Kidney epithelial cell (primary cell): ENCODE results near the gene TECTB. TPM values are rescaled to one million over a fixed set of nuclear protein-coding genes. Genes with fewer than 3 reads are reported as not detected.

ENCODE experiments used
- DNase-seq: peaks from one replicate; pipeline ENCODE4 v3.0.0-alpha.2; 2010; ENCODE audit warnings: low read depth
- H3K27me3 ChIP-seq: 2 replicates; pipeline ENCODE4 v1.6.0; 2011; ENCODE audit warnings: low read length; ENCODE audit not compliant: control insufficient read depth, insufficient read depth
- H3K36me3 ChIP-seq: 2 replicates; pipeline ENCODE4 v1.5.1; 2011; ENCODE audit warnings: low read length; ENCODE audit not compliant: control insufficient read depth, insufficient read depth
- H3K4me3 ChIP-seq: 2 replicates; pipeline ENCODE4 v1.5.1; 2011; ENCODE audit warnings: low read depth, mild to moderate bottlenecking, control low read depth, low read length
- total RNA-seq: library from RNA; depleted of rRNA; stranded (reverse); fragments of >200 nt; gene quantifications from 2 replicates; pipeline ENCODE4 v1.2.3, GENCODE V29; 2015
- TF ChIP-seq, protein P1 (sequence below): IDR thresholded peaks from 2 replicates; pipeline ENCODE4 v1.5.1; 2011; ENCODE audit warnings: mild to moderate bottlenecking, moderate library complexity, low read length, control low read depth, inconsistent platforms; ENCODE audit not compliant: insufficient read depth, poor library complexity, severe bottlenecking

Gene TECTB
- total RNA-seq, 1 donor from 2014 or later = not detected

- no peaks in the 10 kb centered on the region for H3K27me3 ChIP-seq
- TF ChIP-seq, protein P1, sequence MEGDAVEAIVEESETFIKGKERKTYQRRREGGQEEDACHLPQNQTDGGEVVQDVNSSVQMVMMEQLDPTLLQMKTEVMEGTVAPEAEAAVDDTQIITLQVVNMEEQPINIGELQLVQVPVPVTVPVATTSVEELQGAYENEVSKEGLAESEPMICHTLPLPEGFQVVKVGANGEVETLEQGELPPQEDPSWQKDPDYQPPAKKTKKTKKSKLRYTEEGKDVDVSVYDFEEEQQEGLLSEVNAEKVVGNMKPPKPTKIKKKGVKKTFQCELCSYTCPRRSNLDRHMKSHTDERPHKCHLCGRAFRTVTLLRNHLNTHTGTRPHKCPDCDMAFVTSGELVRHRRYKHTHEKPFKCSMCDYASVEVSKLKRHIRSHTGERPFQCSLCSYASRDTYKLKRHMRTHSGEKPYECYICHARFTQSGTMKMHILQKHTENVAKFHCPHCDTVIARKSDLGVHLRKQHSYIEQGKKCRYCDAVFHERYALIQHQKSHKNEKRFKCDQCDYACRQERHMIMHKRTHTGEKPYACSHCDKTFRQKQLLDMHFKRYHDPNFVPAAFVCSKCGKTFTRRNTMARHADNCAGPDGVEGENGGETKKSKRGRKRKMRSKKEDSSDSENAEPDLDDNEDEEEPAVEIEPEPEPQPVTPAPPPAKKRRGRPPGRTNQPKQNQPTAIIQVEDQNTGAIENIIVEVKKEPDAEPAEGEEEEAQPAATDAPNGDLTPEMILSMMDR = no peak
- no peak for DNase-seq
- H3K36me3 ChIP-seq = no peaks in the 10 kb centered on the region
- no peak overlapping the region for H3K4me3 ChIP-seq
These were observed 1.1 kb upstream of the TECTB start for GRCh38 chr10:112282086-112282485.

DNA sequence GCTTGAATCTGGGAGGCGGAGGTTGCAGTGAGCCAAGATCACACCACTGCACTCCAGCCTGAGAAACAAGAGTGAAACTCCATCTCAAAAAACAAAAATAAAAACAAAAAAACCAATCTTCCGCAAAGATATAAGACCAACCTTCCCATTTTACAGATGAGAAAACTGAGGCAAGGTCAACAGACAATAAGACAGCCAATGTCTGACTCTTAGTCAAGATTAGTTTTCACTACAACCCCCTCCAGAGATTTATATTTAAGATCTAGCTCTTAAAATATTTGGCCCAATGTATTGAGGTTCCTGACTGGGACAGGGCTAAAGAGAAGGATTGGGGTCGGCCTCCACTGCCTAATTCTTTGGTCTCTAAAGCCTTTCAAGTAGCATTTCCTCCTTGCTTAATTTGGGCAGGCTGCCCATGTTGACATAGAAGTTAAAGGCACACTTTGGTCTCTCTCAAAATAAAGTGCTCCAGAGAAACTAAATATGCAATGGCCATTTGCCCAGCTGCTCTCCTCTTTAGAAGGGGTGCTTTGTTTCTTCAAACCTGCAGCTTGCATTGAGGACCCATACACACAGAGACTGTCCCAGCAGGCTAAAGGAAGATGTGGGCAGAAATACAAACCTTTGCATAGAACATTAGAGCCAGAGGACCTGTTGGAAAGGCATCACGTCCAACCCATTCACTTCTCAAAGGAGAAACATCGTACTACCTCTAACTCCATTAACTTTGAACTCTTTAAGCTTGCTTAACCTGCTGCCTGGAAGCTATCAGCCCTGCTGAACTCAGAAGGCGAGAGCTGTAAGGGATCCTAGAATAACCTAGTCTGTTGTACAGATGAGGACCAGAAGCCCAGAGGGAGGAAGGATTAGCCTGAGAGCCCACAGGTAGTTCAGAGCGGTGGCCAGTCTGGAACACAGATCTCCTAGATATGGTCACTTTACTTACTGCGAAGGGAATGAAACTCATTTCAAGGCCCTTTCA, 3.9 kb downstream of the TECTB start:
- TF ChIP-seq, protein P1 = no peak
- DNase-seq = no peak
- H3K4me3 ChIP-seq = no peak overlapping the region
- no peaks in the 10 kb centered on the region for H3K27me3 ChIP-seq
- H3K36me3 ChIP-seq = no peaks in the 10 kb centered on the region

- TF ChIP-seq, protein P1 = no peak
- DNase-seq = no peak
- Histone ChIP-seq H3K27me3 (no peaks in the 10 kb centered on the region), H3K4me3 (no peak overlapping the region), H3K36me3 (no peaks in the 10 kb centered on the region)
These were observed 4.6 kb downstream of the TECTB start for GRCh38 chr10:112287844-112288243.

DNA sequence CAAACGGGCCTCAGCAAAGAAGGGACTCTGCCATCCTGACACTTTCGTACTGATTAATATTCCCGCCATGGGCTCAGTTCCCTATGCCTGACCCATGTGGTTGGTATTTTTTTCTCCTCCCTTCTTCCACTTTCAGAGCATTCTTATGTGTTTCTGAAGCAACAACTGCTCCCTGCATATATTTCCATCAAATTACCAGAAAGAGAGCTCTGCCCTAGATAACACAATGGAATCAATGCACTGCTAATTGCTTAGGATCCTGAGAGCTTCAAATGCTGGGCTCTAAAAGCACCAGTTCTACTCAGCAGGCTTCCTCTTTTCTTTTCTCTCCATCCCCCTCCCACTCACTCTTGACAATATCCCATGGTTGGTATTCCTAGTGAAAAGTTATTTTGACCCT, 5.3 kb downstream of the TECTB start:
- TF ChIP-seq, protein P1 = no peak
- DNase-seq = no peak

GRCh38 chr10:112289373-112290053, 6.3 kb downstream of the TECTB start:
- TF ChIP-seq, protein P1 = no peak
- Histone ChIP-seq H3K4me3 (no peak overlapping the region), H3K27me3 (no peaks in the 10 kb centered on the region), H3K36me3 (no peaks in the 10 kb centered on the region)
- no peak for DNase-seq

More for the DNA sequence above, 5.3 kb downstream of the TECTB start:
- no peak overlapping the region for H3K4me3 ChIP-seq
- no peaks in the 10 kb centered on the region for H3K27me3 ChIP-seq
- H3K36me3 ChIP-seq = no peaks in the 10 kb centered on the region
